CD4-positive, alpha-beta T cell treated with Interleukin-6 at 100 ng/mL for 8 hours (primary cell): ENCODE data around the gene GRM7.

Experiments
- DNase-seq: peaks from one replicate; pipeline ENCODE4 v3.0.0-alpha.2; 2020; ENCODE audit warnings: mixed read lengths, low spot score

GRM7 gene

GRCh38 chr3:7504886-7505775 is 644.2 kb downstream of the GRM7 start:
- no peak for DNase-seq

DNA sequence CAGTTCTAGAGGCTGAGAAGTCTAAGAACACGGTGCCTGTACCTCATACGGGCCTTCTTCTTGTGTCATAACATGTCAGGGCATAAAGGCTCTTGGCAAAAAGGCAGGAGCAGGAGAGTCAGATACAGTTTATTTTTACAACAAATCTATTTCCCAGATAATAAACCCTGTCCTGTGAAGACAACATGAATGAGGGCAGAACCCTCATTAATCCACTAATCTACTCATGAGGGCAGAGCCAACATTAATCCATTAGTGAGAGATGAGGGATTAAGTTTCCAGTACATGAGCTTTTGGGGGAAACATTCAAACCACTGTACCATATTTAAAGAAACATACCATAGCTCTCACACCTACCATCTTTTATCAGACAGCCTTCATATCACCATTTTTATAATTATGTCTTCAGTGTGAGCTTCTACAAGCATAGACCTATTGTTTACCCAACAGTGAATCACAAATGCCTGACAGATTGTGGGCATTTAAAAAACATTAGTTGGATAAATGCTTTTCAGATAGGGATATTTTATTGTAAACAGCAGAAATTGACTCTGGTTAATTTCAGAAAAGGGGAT is 645.8 kb downstream of the GRM7 start:
- no peak for DNase-seq

DNA sequence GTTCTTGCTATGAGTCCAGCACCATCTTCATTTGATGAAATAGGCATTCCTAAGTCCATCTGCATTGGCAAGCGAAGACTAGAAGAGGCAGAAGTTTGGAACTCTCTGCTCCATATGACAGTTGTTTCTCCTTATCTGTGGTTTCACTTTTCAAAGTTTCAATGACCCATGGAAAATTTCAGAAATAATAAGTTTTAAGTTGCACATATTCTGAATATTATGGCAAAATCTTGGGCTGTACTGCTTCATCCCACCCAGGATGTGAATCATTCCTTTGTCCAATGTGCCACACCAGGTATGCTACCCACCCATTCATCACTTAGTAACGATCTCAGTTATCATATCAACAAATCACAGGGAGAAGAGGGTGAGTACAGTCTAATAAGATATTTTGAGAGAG is 647.9 kb downstream of the GRM7 start:
- no peak for DNase-seq

GRCh38 chr3:7512048-7512447 is 651.1 kb downstream of the GRM7 start:
- DNase-seq = no peak

DNA sequence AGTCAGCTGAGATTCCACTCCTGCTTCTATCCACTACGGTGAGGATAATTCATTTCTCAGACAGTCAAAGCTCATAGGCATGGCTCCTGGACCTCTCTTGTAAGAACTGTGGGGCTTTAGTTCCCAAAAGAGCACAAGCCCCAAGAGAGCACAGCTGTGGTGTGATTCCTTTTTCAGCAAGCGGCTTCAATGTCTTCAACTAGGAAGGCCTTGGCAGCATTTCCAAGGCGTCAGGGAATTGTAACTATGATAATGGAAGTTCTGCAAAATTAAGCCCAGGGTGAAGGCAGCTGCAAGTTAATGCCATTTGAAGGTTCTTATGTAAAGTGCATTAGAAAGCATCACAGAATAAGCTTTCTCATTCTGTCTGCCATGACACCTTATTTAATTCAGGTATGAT is 657.1 kb downstream of the GRM7 start:
- DNase-seq = no peak

DNA sequence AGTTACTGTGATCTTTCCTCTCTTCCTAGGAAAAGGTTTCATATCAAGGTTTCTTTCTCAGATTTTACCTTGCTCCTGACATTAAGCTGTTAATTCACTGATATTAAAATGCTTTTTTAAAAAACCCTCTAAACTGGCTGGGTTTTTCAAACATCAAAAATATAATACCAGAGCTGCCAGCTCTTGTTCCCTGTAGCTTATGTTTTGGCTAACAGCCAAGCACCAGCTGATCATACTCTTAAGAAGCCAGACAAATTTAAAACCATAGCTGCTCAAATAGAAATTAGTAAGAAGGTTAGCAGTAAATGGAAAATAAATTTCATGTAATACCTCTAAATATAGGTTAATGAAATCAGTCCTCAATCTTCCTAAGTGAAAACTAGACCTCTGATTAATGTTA is 657.5 kb downstream of the GRM7 start:
- no peak for DNase-seq

DNA sequence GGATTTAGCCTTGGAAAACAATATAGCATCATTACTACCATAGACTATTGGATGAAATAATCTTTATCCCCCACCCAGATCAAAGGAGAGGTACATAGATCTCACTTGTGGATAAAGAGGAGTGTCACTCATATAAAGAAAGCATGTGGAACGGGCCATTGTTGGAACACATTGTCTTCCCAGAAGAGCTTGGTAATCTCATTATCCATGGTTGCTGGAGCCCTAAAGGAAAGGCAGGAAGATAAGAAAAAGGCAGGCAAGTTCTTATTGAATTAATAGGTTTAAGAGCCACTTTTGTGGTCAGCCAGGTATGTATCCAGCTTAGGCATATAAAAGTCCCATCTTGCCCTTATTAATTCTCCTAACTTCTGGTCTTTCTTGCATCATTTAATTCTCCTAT is 659.1 kb downstream of the GRM7 start:
- DNase-seq = no peak

- DNase-seq = no peak
These were observed 659.7 kb downstream of the GRM7 start for GRCh38 chr3:7520593-7520992.

DNA sequence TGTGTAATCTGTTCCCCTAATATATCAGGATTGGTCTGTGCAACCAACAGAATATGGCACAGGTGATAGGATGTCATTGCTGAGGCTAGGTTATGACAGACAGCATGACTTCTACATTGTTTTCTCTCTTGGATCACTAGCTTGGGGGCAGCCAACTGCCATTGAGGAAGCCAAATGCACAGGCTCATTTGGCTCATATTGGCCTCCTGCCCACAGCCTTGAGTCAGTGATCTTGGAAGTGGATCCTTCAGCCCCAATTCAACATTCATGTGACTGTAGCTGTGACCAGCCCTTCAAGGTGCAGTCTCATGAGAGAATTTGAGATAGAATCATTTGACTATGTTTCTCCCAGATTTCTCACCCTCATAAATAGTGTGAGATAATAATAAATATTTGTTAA is 675.6 kb downstream of the GRM7 start:
- no peak for DNase-seq

DNA sequence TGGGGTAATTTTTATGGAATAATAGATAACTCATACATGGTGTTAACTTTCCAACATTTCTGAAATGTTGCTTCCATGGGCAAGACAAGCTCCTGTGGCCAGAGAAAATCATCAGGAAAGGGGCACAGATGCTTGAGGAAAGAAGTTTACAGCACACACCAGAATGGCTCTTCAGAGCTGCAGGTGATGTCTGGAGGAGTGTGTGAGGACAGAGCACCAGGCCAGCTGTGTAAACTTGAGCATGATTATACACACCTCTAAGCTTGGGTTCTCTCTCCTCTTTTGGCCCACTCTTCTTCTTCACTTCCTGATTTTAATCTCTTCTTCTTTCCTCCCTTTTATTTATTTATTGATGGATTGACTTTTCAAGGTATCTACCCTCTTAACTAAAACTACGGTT is 676.0 kb downstream of the GRM7 start:
- DNase-seq = no peak

DNA sequence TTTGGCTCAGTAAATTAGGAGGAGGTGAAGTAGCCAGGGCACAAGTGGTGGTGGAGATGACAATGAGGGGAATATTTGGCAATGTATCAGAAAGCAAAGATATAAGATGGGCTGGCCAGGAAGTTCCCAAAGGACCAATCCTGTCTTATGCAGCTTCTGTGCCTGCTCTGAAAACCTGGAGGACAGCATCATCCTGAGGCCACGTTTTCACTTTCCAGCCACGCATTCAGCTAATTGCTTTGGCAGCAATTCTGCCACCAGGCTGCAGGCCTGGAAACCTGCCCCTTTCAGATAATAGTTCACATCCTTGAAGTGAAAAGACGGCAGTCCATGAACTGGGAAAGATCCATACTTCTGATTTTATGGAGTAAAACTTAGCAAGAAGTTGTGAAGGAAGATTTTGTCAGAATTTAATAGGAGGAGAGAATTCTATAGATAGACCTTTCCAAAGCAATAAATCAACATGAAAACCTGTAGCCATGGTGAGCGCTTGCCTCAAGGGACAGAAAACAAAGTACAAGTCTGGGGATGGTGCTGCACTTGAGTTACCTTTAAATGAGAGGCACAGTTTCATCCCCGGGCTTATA is 682.5 kb downstream of the GRM7 start:
- DNase-seq = no peak

DNA sequence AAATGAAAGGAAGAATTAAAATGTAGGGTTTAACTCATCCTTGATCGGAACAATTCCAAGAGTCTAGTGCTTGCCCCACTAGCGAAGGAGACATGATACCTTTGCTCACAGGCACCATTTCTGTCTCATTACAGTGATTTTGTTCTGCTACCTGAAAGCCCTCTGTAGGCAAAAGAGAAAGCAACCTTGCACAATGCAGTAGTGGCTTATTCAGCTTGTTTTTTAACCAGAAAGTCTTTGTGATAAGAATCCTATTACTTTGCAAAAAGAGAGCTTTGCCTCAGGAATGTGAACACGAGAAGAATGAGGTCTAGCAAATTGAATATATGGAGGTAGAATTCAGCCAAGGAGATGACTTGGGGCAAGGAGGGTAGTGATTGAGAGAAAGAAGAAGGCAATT is 684.4 kb downstream of the GRM7 start:
- DNase-seq = no peak

- no peak for DNase-seq
These were observed 685.3 kb downstream of the GRM7 start for GRCh38 chr3:7546253-7546652.

GRCh38 chr3:7547826-7548225 is 686.9 kb downstream of the GRM7 start:
- DNase-seq = no peak

DNA sequence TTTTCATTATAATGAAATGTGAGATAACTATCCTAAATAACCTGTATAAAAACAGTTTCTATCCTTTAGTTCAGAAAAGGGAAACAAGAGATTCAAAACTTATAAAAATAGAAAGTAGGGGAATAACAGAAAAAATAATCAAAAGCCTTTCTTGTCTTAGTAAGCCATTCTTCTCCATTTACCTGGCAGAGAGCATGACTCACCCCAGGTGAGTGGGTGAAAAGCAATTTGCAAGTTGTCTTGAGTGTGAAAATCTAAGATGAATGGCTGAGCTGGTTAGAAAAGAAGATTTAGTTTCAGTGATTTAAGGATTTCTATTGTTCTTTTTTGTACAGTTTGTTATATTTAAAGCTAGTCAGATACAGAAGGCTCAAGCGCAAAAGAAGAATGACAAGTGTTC is 702.0 kb downstream of the GRM7 start:
- no peak for DNase-seq

GRCh38 chr3:7565574-7565973 is 704.7 kb downstream of the GRM7 start:
- no peak for DNase-seq

GRCh38 chr3:7567160-7567559 is 706.2 kb downstream of the GRM7 start:
- no peak for DNase-seq

GRCh38 chr3:7568526-7569184 is 707.7 kb downstream of the GRM7 start:
- DNase-seq = no peak

- DNase-seq = no peak
These were observed 712.4 kb downstream of the GRM7 start for GRCh38 chr3:7573330-7573729.

DNA sequence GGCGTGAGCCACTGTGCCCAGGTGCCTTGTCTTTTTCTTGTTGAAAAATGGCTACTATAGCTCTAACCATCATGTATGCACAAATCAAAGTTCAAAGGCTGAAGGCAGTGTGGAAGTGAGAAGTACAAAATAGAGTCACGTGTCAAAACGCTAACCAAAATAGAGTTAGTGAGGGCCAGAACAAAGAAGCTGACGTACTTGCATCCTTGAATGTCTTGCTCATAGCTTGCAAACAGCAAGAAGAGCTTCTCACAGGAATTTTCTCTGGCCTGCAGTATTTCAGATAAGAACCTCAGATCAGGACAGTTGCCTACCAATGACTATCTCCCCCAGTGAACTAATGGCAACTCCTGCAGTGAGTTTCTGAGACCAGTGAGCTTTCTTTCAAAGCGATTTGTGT is 713.5 kb downstream of the GRM7 start:
- DNase-seq = no peak

GRCh38 chr3:7576071-7576470 is 715.2 kb downstream of the GRM7 start:
- DNase-seq = no peak

DNA sequence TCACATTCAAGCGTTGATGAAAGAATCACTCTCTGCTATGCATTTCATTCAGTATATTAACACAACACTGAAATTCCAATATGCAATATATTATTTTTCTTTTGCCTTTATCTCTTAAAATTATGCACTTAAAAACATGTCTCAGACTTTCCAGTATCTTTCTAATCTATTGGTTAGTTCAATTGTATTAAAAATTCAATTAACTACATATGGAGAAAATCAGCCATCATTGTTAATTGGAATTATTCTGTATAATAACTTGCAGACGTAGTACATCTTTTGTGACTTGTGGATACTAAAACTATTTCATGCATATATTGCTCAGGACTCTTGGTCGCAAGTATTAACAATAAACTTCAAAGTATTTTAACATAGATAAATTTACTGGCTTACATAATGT is 715.6 kb downstream of the GRM7 start:
- no peak for DNase-seq

DNA sequence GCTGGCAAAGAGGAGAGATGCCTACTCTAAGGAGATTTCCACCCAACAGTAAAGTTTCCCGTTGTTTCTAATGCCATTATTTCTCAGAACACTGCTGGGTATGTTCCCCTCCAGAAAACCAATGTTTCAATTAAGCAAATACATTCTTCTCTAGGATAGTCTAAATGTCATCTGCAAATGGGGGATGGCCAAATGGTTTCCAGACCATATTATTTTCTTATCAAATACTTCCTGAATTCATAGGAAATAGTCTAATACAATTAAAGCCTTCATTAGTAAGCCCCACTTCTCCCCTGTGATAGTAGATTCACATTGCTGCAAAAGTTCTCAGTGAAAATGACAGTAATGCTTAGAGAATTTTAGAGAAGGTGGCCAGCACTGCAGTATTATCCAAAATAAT is 716.6 kb downstream of the GRM7 start:
- no peak for DNase-seq
